HEK293 (cell line): Measurements from ENCODE around the gene ENDOV.
A peak's percentile ranks its signal among the peaks of the same experiment; 100 is the strongest.

Experiments used
- CTCF ChIA-PET: fragments of 350-600 bp; formaldehyde crosslinking; extraction: SDS; loops from one replicate; lab custom pipeline; 2021; ENCODE audit warnings: antibody characterized with exemption; lab: Yijun Ruan, JAX
- POLR2A ChIA-PET: fragments of 300-600 bp; formaldehyde crosslinking; extraction: SDS; loops from one replicate; lab custom pipeline; 2020; ENCODE audit warnings: antibody characterized with exemption, inconsistent platforms; lab: Yijun Ruan, JAX
- H3K27ac ChIP-seq: fragments of 200-500 bp; sonication (Bioruptor generic); 2 replicates; pipeline ENCODE4 v1.5.1; 2014; ENCODE audit warnings: low read depth, low read length, control low read depth, inconsistent platforms; ENCODE audit errors: extremely low read depth
- H3K36me3 ChIP-seq, 2 experiments: fragments of 200-500 bp in 1 of 2; sonication (Bioruptor generic) in 1 of 2; 1 replicate in 1 of 2; 2 replicates in 1 of 2; pipeline ENCODE4 v1.5.1; 2014 to 2017; ENCODE audit warnings: inconsistent platforms in 2 of 2, low read length in 2 of 2; ENCODE audit not compliant: control insufficient read depth in 2 of 2, insufficient read depth in 1 of 2
- H3K4me1 ChIP-seq: fragments of 200-500 bp; sonication (Bioruptor generic); 2 replicates; pipeline ENCODE4 v1.5.1; 2014; ENCODE audit warnings: mild to moderate bottlenecking, low read length, inconsistent platforms; ENCODE audit not compliant: control insufficient read depth, insufficient read depth
- H3K4me3 ChIP-seq: 2 replicates; pipeline ENCODE4 v1.5.1; 2011; ENCODE audit warnings: low read depth, mild to moderate bottlenecking, control low read depth, low read length, moderate library complexity
- H3K9me3 ChIP-seq: fragments of 200-500 bp; sonication (Bioruptor generic); 2 replicates; pipeline ENCODE4 v1.5.1; 2014; ENCODE audit warnings: low read depth, low read length, inconsistent platforms; ENCODE audit not compliant: control insufficient read depth, insufficient read depth
- HOXC10 ChIP-seq: sonication (generic); formaldehyde crosslinking; IDR thresholded peaks from 2 replicates; pipeline ENCODE4 v1.8.1; 2023; ENCODE audit warnings: mild to moderate bottlenecking, missing genetic modification reagents
- KLF1 ChIP-seq: fragments of 450-650 bp; formaldehyde crosslinking; IDR thresholded peaks from 2 replicates; pipeline ENCODE4 v1.5.1; 2016; ENCODE audit warnings: missing biosample characterization, missing genetic modification characterization
- KLF10 ChIP-seq: fragments of 450-650 bp; IDR thresholded peaks from 2 replicates; pipeline ENCODE4 v1.5.1; 2018; ENCODE audit warnings: missing biosample characterization, mild to moderate bottlenecking, missing genetic modification characterization
- KLF17 ChIP-seq: fragments of 450-650 bp; formaldehyde crosslinking; IDR thresholded peaks from 2 replicates; pipeline ENCODE4 v1.5.1; 2016; ENCODE audit warnings: missing biosample characterization, missing genetic modification characterization
- SP2 ChIP-seq: fragments of 450-650 bp; formaldehyde crosslinking; IDR thresholded peaks from 2 replicates; pipeline ENCODE4 v1.5.1; 2016; ENCODE audit warnings: missing biosample characterization, missing genetic modification characterization
- TSHZ1 ChIP-seq: fragments of 450-650 bp; formaldehyde crosslinking; IDR thresholded peaks from 2 replicates; pipeline ENCODE4 v1.5.1; 2016; ENCODE audit warnings: missing biosample characterization, missing genetic modification characterization, borderline replicate concordance
- WT1 ChIP-seq: fragments of 450-650 bp; formaldehyde crosslinking; IDR thresholded peaks from 2 replicates; pipeline ENCODE4 v1.5.1; 2016; ENCODE audit warnings: missing biosample characterization, missing genetic modification characterization
- ZBTB26 ChIP-seq: fragments of 450-650 bp; formaldehyde crosslinking; optimal IDR thresholded peaks from 2 replicates; pipeline ENCODE3; 2016; ENCODE audit warnings: missing biosample characterization, mild to moderate bottlenecking, missing genetic modification characterization
- ZBTB48 ChIP-seq: fragments of 450-650 bp; formaldehyde crosslinking; IDR thresholded peaks from 2 replicates; pipeline ENCODE4 v1.5.1; 2016; ENCODE audit warnings: missing biosample characterization, missing genetic modification characterization
- ZFP41 ChIP-seq: fragments of 450-650 bp; formaldehyde crosslinking; IDR thresholded peaks from 2 replicates; pipeline ENCODE4 v1.5.1; 2016; ENCODE audit warnings: missing biosample characterization, missing genetic modification characterization, borderline replicate concordance
- ZNF133 ChIP-seq: fragments of 450-650 bp; formaldehyde crosslinking; IDR thresholded peaks from 2 replicates; pipeline ENCODE4 v1.5.1; 2016; ENCODE audit warnings: missing biosample characterization, missing genetic modification characterization
- ZNF16 ChIP-seq: fragments of 450-650 bp; formaldehyde crosslinking; IDR thresholded peaks from 2 replicates; pipeline ENCODE4 v1.5.1; 2016; ENCODE audit warnings: low read depth, missing biosample characterization, missing genetic modification characterization
- ZNF202 ChIP-seq: fragments of 450-650 bp; formaldehyde crosslinking; IDR thresholded peaks from 2 replicates; pipeline ENCODE4 v1.5.1; 2016; ENCODE audit warnings: missing biosample characterization, missing genetic modification characterization, borderline replicate concordance
- ZNF24 ChIP-seq: fragments of 450-650 bp; formaldehyde crosslinking; IDR thresholded peaks from 2 replicates; pipeline ENCODE4 v1.5.1; 2016; ENCODE audit warnings: missing biosample characterization, missing genetic modification characterization
- ZNF26 ChIP-seq: fragments of 450-650 bp; formaldehyde crosslinking; IDR thresholded peaks from 2 replicates; pipeline ENCODE4 v1.5.1; 2016; ENCODE audit warnings: missing biosample characterization, missing genetic modification characterization
- ZNF548 ChIP-seq: fragments of 450-650 bp; formaldehyde crosslinking; IDR thresholded peaks from 2 replicates; pipeline ENCODE4 v1.5.1; 2016; ENCODE audit warnings: missing biosample characterization, missing genetic modification characterization
- ZNF558 ChIP-seq: fragments of 450-650 bp; formaldehyde crosslinking; IDR thresholded peaks from 2 replicates; pipeline ENCODE4 v1.5.1; 2016; ENCODE audit warnings: missing biosample characterization, missing genetic modification characterization
- ZNF600 ChIP-seq: fragments of 450-650 bp; formaldehyde crosslinking; IDR thresholded peaks from 2 replicates; pipeline ENCODE4 v1.5.1; 2016; ENCODE audit warnings: missing biosample characterization, missing genetic modification characterization
- ZNF610 ChIP-seq: fragments of 450-650 bp; formaldehyde crosslinking; IDR thresholded peaks from 2 replicates; pipeline ENCODE4 v1.5.1; 2016; ENCODE audit warnings: missing biosample characterization, missing genetic modification characterization, borderline replicate concordance
- ZNF623 ChIP-seq: fragments of 450-650 bp; formaldehyde crosslinking; IDR thresholded peaks from 2 replicates; pipeline ENCODE4 v1.5.1; 2016; ENCODE audit warnings: missing biosample characterization, missing genetic modification characterization
- ZNF777 ChIP-seq: fragments of 450-650 bp; formaldehyde crosslinking; IDR thresholded peaks from 2 replicates; pipeline ENCODE4 v1.5.1; 2017; ENCODE audit warnings: missing biosample characterization, missing genetic modification characterization, borderline replicate concordance
- ZNF785 ChIP-seq: fragments of 450-650 bp; formaldehyde crosslinking; IDR thresholded peaks from 2 replicates; pipeline ENCODE4 v1.5.1; 2016; ENCODE audit warnings: missing biosample characterization, missing genetic modification characterization
- ZSCAN4 ChIP-seq: fragments of 450-650 bp; formaldehyde crosslinking; IDR thresholded peaks from 2 replicates; pipeline ENCODE4 v1.5.1; 2017; ENCODE audit warnings: missing biosample characterization, missing genetic modification characterization

Gene ENDOV

GRCh38 chr17:80468242-80468641, 53.3 kb downstream of the ENDOV start (continued):
- TF ChIP-seq ZNF610 (tag by site-specific recombination): no peak
- TF ChIP-seq ZNF16 (tag by site-specific recombination): no peak
- TF ChIP-seq, all 188 proteins: peak for 3

- Histone ChIP-seq H3K4me3 (no peak overlapping the region), H3K4me1 (no peaks in the 10 kb centered on the region), H3K9me3 (no peaks in the 10 kb centered on the region), H3K27ac (no peak overlapping the region), H3K36me3 (peaks cover 11 to 72% of the 10 kb centered on the region in 2 experiments)
- TF ChIP-seq KLF17 (tag by site-specific recombination) (no peak), ZNF600 (peak; percentile 71; the same call in 1 of the 2 replicates), ZFP41 (tag by site-specific recombination) (no peak), ZNF623 (no peak), ZNF777 (no peak), ZNF24 (tag by site-specific recombination) (no peak), KLF10 (tag by site-specific recombination) (no peak), ZNF785 (tag by site-specific recombination) (no peak), ZSCAN4 (peak; percentile 71), ZBTB26 (tag by site-specific recombination) (no peak), TSHZ1 (tag by site-specific recombination) (no peak), ZNF202 (tag by site-specific recombination) (no peak)
- POLR2A ChIA-PET: interaction anchor here (0.5 to 10.4 kb wide), 2 partner anchors 12 to 754 kb away, joined by 3 to 110 read pairs; partner anchors contain the start of gene CEP131
- CTCF ChIA-PET: interaction anchor here (0.5 to 1.4 kb wide), 2 partner anchors 107 to 184 kb away, joined by 3 to 6 read pairs; no protein-coding TSS in a partner anchor
Observed at GRCh38 chr17:80468781-80469493, 54.0 kb downstream of the ENDOV start.

GRCh38 chr17:80469667-80470066, 54.7 kb downstream of the ENDOV start:
- peaks cover under 1% of the 10 kb centered on the region; the same call in 1 of the 2 replicates for H3K4me1 ChIP-seq
- peaks cover 11 to 74% of the 10 kb centered on the region in 2 experiments for H3K36me3 ChIP-seq
- CTCF ChIA-PET: interaction anchor here (0.5 to 1.4 kb wide), 2 partner anchors 106 to 183 kb away, joined by 3 to 6 read pairs; no protein-coding TSS in a partner anchor
- POLR2A ChIA-PET: interaction anchor here (0.5 to 10.4 kb wide), 2 partner anchors 13 to 753 kb away, joined by 3 to 110 read pairs; partner anchors contain the start of gene CEP131
- no peak overlapping the region for H3K27ac ChIP-seq
- no peaks in the 10 kb centered on the region for H3K9me3 ChIP-seq
- H3K4me3 ChIP-seq: no peak overlapping the region
- TF ChIP-seq WT1: no peak
- TF ChIP-seq KLF1 (tag by site-specific recombination): no peak
- TF ChIP-seq ZNF26: no peak
- no peak for TF ChIP-seq ZNF558 (tag by site-specific recombination)
- no peak for TF ChIP-seq SP2 (tag by site-specific recombination)
- no peak for TF ChIP-seq ZBTB48 (tag by site-specific recombination)
- TF ChIP-seq HOXC10 (CRISPR knock-in tag): no peak
- TF ChIP-seq ZNF133 (tag by site-specific recombination): no peak
- TF ChIP-seq ZNF548 (tag by site-specific recombination): no peak
